GM19035 (cell line): ENCODE results near the gene DLG3.
"Not testable (repeated sequence)": the region's sequence is repeated elsewhere in the genome, so short reads cannot be mapped to it uniquely, and the experiment has no call there.

Source experiments
- ATAC-seq: cut with Tn5 transposase; IDR thresholded peaks from one replicate; pipeline ENCODE4 v1.9.1; 2021; ENCODE audit not compliant: unreplicated experiment

The DLG3 gene

GRCh38 chrX:70509078-70509477, 64.4 kb downstream of the DLG3 start:
- ATAC-seq = no peak

GRCh38 chrX:70515270-70515669, 70.6 kb downstream of the DLG3 start:
- not testable (repeated sequence) for ATAC-seq

DNA sequence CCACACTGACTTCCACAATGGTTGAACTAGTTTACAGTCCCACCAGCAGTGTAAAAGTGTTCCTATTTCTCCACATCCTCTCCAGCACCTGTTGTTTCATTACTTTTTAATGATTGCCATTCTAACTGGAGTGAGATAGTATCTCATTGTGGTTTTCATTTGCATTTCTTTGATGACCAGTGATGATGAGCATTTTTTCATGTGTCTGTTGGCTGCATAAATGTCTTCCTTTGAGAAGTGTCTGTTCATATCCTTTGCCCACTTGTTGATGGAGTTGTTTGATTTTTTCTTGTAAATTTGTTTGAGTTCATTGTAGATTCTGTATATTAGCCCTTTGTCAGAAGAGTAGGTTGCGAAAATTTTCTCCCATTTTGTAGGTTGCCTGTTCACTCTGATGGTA, 71.1 kb downstream of the DLG3 start:
- not testable (repeated sequence) for ATAC-seq

DNA sequence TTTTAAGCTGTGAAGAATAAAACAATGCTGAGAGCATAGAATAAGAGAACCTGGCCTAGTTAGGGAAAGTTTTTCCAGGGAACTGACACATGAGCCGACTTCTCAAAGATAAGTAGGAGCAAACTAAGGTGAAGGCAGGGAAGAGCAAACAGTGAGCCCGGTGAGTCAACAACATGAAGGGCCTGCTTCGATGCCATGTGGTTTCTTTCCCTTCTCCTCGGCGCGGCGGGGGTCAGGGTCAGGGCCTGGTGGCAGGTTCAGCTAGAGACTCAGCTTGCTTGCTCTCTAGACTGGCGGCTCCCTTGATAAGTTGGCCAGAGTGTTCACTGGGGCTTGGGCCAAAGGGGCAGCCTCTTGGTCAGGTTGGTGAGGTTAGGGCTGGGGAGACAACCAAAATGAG, 81.1 kb downstream of the DLG3 start:
- no peak for ATAC-seq

DNA sequence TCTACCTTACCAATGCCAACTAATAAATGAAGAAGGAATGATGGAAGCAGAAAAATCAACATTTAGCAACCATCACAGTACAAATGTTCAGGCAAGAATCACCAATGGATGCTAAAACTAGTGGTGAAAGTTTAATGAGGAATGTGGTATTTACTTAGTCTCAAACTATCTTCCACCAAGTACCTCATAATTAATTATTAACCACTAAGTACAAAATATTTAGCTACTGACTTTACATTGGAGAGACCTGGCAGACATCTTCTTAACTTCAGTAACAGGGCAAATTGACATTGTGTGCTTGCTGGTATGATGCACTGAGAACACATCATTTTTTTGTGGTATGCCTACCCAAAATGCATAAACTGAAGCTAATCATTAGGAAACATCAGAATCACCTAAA, 82.4 kb downstream of the DLG3 start:
- no peak for ATAC-seq

DNA sequence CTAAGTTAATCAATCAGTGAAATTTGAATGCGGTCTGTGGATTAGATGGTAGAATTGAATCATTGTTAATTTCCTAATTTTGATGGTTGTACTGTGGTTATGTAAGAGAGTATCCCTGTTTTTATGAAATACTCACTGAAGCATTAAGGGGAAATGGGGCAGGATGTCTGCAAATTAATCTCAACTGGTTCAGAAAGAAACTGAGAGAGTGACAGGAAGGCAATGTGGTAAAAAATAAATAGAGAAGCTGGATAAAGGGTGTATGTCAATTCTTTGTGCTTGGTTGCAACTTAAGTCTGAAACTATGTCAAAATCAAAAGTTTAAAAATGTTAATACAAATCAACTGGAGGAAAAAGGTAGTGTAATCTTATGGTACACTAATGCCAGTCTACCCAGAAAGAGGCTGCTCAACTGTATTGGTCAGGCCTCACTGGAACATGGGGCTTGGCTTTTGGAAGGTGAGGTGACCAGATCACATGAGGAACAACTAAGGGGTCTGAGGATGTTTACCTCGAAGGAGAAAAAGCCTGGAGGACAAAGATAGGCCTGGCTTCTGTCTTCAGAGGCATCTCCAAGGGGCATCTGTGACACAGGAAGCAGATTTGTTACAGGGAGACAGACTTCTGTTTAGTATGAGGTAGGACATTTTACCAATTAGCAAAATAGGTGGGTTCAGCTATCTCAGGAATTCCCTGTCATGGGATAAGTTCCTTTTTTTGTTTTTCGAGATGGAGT, 83.1 kb downstream of the DLG3 start:
- no peak for ATAC-seq

GRCh38 chrX:70535198-70535597, 90.6 kb downstream of the DLG3 start:
- no peak for ATAC-seq

DNA sequence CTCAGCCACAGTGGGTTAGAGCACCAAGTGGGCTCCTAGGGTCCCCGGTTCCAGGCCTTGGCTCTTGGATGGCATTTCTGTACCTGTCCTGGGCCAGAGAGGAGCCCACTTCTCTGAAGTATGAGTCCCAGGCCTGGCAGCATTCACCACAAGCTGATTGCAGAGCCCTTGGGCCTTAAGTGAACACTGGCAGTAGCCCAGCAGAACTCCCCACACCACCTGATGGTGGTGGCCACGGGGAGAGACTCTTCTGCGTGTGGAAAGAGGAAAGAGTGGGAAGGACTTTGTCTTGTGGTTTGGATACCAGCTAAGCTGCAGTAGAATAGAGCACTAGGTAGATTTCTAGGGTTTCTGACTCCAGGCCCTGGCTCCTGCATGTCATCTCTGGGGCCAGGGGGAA, 104.8 kb downstream of the DLG3 start:
- no peak for ATAC-seq

- ATAC-seq = no peak
These were observed 107.6 kb downstream of the DLG3 start for GRCh38 chrX:70552130-70552704.

DNA sequence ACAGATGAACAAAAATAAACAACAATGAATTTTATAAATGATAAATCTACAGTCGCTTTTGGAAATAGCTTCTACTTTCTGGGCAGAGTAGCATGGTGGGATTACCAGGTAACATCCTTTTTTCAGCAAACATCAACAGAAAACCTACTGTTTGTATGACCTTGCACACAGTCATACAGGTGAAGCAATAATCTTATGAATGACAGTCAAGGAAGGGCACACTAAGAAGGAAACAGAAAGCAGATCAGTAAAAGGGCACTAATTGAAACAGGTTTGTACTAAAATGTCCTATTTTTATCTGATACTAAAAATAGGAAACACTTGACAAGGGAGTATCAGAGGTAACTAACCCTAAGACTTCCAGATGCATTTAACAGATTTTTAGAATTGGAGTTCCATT, 108.9 kb downstream of the DLG3 start:
- no peak for ATAC-seq

DNA sequence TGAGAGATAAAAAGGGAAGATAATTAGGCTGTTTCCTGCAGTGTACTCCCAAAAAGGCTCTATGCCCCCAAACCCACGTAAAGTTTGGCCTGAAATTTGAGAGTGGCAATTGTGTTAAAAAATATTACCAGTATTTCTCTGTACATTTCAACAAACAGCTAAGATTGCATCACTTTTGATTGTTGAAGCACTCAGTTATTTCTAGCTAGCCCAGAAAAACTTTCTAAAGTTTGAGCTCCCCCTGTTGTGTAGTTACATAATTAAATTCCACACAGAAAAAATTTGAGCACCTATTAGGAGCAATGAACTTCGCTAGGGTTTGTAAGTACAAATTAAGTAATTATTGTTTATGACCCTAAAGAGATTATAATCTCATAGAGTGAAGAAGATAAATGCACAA, 109.4 kb downstream of the DLG3 start:
- ATAC-seq = no peak

DNA sequence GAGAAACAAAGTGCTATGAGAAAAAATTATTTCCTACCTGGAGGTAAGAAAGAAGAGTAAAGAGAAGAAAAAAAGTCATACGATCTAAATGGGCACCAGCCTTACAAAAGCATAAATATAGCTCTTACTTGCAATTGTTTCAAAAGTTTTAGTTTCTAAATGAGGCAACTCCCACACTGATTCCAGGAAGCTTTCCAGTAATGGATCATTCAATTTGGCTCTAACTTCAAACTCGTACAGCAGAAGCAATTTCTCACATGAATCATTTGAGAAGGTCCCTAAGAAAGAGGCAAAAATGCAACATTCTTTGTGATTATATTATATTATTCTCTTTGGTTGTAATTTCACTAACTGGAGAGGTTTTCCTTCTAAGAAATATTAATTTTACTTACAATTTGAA, 109.9 kb downstream of the DLG3 start:
- no peak for ATAC-seq

DNA sequence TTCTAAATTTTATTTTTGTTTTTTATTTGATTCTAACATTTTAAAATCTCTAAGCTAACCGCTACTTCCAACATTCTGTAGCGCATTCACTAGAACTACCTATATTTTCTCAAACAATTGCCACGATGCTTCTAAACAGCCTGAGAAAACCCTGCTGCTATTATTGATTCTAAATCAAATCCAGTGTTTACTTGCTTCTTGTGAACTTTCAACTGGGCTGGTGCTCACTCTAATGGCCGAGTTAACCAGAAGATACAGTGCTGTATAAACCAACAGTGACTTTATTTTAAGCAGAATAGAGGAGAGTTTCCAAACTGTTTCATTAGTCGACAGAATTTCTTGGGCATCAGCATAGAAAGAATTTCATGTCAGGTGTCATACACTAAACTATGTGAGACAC, 110.3 kb downstream of the DLG3 start:
- ATAC-seq = no peak
